Measurements from ENCODE around the gene GTF3C6.
"Not testable (repeated sequence)": the region's sequence is repeated elsewhere in the genome, so short reads cannot be mapped to it uniquely, and the experiment has no call there.

GTF3C6 gene

GRCh38 chr6:110976575-110976974 is 18.1 kb downstream of the GTF3C6 start:
- in situ Hi-C loops (cut with MboI; ENCODE audit: low sequenced_read_pairs), result no loop called here

- in situ Hi-C loops (cut with MboI; ENCODE audit: low sequenced_read_pairs), result no loop called here
Measured at GRCh38 chr6:110979565-110980101, 21.1 kb downstream of the GTF3C6 start.

GRCh38 chr6:110980227-110980626 is 21.7 kb downstream of the GTF3C6 start:
- in situ Hi-C loops (cut with MboI; ENCODE audit: low sequenced_read_pairs), result no loop called here

GRCh38 chr6:110980648-110981047 is 22.1 kb downstream of the GTF3C6 start:
- in situ Hi-C loops (cut with MboI; ENCODE audit: low sequenced_read_pairs), result no loop called here

- in situ Hi-C loops (cut with MboI; ENCODE audit: low sequenced_read_pairs), result no loop called here
Measured at GRCh38 chr6:110981202-110981600, 22.7 kb downstream of the GTF3C6 start.

GRCh38 chr6:110990840-110991576 is 32.5 kb downstream of the GTF3C6 start:
- in situ Hi-C loops (cut with MboI; ENCODE audit: low sequenced_read_pairs), result no loop called here

- in situ Hi-C loops (cut with MboI; ENCODE audit: low sequenced_read_pairs), result no loop called here
Measured at GRCh38 chr6:110996691-110997090, 38.2 kb downstream of the GTF3C6 start.

- in situ Hi-C loops (cut with MboI; ENCODE audit: low sequenced_read_pairs), result no loop called here
Measured at GRCh38 chr6:110999634-111000270, 41.2 kb downstream of the GTF3C6 start.

GRCh38 chr6:111002350-111002749 is 43.8 kb downstream of the GTF3C6 start:
- in situ Hi-C loops (cut with MboI; ENCODE audit: low sequenced_read_pairs), result no loop called here

- in situ Hi-C loops (cut with MboI; ENCODE audit: low sequenced_read_pairs), result no loop called here
Measured at GRCh38 chr6:111011360-111012142, 53.0 kb downstream of the GTF3C6 start.

- in situ Hi-C loops (cut with MboI; ENCODE audit: low sequenced_read_pairs), result no loop called here
Measured at GRCh38 chr6:111012143-111012452, 53.6 kb downstream of the GTF3C6 start.

GRCh38 chr6:111012520-111012919 is 54.0 kb downstream of the GTF3C6 start:
- in situ Hi-C loops (cut with MboI; ENCODE audit: low sequenced_read_pairs), result not testable (repeated sequence)

- in situ Hi-C loops (cut with MboI; ENCODE audit: low sequenced_read_pairs), result no loop called here
Measured at GRCh38 chr6:111013144-111013915, 54.8 kb downstream of the GTF3C6 start.

- in situ Hi-C loops (cut with MboI; ENCODE audit: low sequenced_read_pairs), result no loop called here
Measured at GRCh38 chr6:111015389-111016124, 57.1 kb downstream of the GTF3C6 start.

GRCh38 chr6:111017241-111017640 is 58.7 kb downstream of the GTF3C6 start:
- in situ Hi-C loops (cut with MboI; ENCODE audit: low sequenced_read_pairs), result not testable (repeated sequence)

All from hTERT RPE-1 (cell line).